Lower leg skin (tissue), 4 donors: ENCODE data around the gene PDE12. TPM values are rescaled to one million over a fixed set of nuclear protein-coding genes. Genes with fewer than 3 reads are reported as not detected.
A peak's percentile ranks its signal among the peaks of the same experiment; 100 is the strongest.

Experiments
- DNase-seq, 2 donors: peaks; one replicate each; pipeline ENCODE4 v3.0.0-alpha.2; 2019; ENCODE audit warnings: low spot score in 2 of 2
- H3K4me3 ChIP-seq: fragments of 200-600 bp; sonication (generic); 2 replicates; pipeline ENCODE4 v1.5.1; 2017; ENCODE audit warnings: mild to moderate bottlenecking, low read depth; ENCODE audit not compliant: poor library complexity, severe bottlenecking
- CTCF ChIP-seq, 3 donors: fragments of 450-650 bp; IDR thresholded peaks; one replicate each; pipeline ENCODE4 v1.5.1; 2016; ENCODE audit warnings: antibody characterized with exemption in 3 of 3, mild to moderate bottlenecking in 3 of 3, moderate library complexity in 2 of 3
- POLR2A ChIP-seq, 2 donors: fragments of 450-650 bp; IDR thresholded peaks; one replicate each; pipeline ENCODE4 v1.6.1; 2016 to 2017; ENCODE audit warnings: antibody characterized with exemption in 2 of 2, mild to moderate bottlenecking in 1 of 2, moderate library complexity in 1 of 2
- WGBS, 2 donors: methylation state at CpG; one replicate each; pipeline ENCODE4 v1.1.5; 2018; 5-methylcytosine and 5-hydroxymethylcytosine counted together
- intact Hi-C: fragments of 100-400 bp; cut with DNase I; formaldehyde crosslinking; loops from one replicate; pipeline ENCODE4 v1.15.0; 2023; ENCODE audit warnings: low total_unique reads
- total RNA-seq, 4 donors: library from RNA; depleted of rRNA; stranded (reverse); fragments of >200 nt; gene quantifications; one replicate each; pipeline ENCODE4 v1.1.0, GENCODE V29; 2016

PDE12 gene
- total RNA-seq, 4 donors from 2014 or later, result 17.4 to 26.6 (median 22.1) TPM

GRCh38 chr3:57544181-57545125, 11.6 kb upstream of the PDE12 start, which contains the start of gene DNAH12:
TSS of gene DNAH12 (minus strand) at chr3:57544344. CDS start at chr3:57542870, 1,474 bp downstream.
- no peak within 1 kb of the TSS for H3K4me3 ChIP-seq
- WGBS, 2 donors, result 7 to 9% methylated on average over 20 of the region's 20 CpGs
- TF ChIP-seq POLR2A (IDR thresholded peaks at IDR 0.05), result no peak
- no peak for TF ChIP-seq CTCF (IDR thresholded peaks at IDR 0.05)
- peak in 1 of 2 donors; percentile 80 for DNase-seq
- intact Hi-C loops, result no loop called here

- 58 to 64% methylated on average over 7 of the region's 7 CpGs for WGBS, 2 donors
- intact Hi-C loops, result no loop called here
- TF ChIP-seq POLR2A (IDR thresholded peaks at IDR 0.05), result no peak
- no peak for TF ChIP-seq CTCF (IDR thresholded peaks at IDR 0.05)
- DNase-seq, result no peak
- H3K4me3 ChIP-seq, result no peak overlapping the region
Measured at GRCh38 chr3:57545636-57546268, 10.3 kb upstream of the PDE12 start.

- no peak for TF ChIP-seq POLR2A (IDR thresholded peaks at IDR 0.05)
- no peak for TF ChIP-seq CTCF (IDR thresholded peaks at IDR 0.05)
- no peak overlapping the region for H3K4me3 ChIP-seq
- intact Hi-C loops, result no loop called here
- DNase-seq, result peak in 1 of 2 donors; percentile 3
- 94 to 95% methylated on average over 1 of the region's 1 CpG for WGBS, 2 donors
Measured at GRCh38 chr3:57546616-57547015, 9.5 kb upstream of the PDE12 start.

- H3K4me3 ChIP-seq, result peak overlapping the region; percentile 73
- intact Hi-C loops, result no loop called here
- 21 to 23% methylated on average over 8 of the region's 8 CpGs for WGBS, 2 donors
- TF ChIP-seq POLR2A (IDR thresholded peaks at IDR 0.05) (no peak), CTCF (IDR thresholded peaks at IDR 0.05) (no peak)
- DNase-seq, result peak in 1 of 2 donors; percentile 74
Measured at GRCh38 chr3:57555306-57555705, 768 bp upstream of the PDE12 start.

GRCh38 chr3:57556459-57557084, 498 bp downstream of the PDE12 start:
- DNase-seq, result peak in 1 of 2 donors; percentile 88
- H3K4me3 ChIP-seq, result peak overlapping the region; percentile 73
- intact Hi-C loops, result no loop called here
- no peak for TF ChIP-seq CTCF (IDR thresholded peaks at IDR 0.05)
- no peak for TF ChIP-seq POLR2A (IDR thresholded peaks at IDR 0.05)
- WGBS, 2 donors, result 0 to 1% methylated on average over 20 to 37 of the region's 54 CpGs
